GM20431 (cell line): ENCODE data around the gene RRP1.

ENCODE experiments used
- in situ Hi-C: fragments of 300-500 bp; cut with MseI, MboI; formaldehyde crosslinking; loops from one replicate; pipeline ENCODE4 v1.15.0; 2020; ENCODE audit warnings: low sequenced_read_pairs; ENCODE audit not compliant: unreplicated experiment

The RRP1 gene

DNA sequence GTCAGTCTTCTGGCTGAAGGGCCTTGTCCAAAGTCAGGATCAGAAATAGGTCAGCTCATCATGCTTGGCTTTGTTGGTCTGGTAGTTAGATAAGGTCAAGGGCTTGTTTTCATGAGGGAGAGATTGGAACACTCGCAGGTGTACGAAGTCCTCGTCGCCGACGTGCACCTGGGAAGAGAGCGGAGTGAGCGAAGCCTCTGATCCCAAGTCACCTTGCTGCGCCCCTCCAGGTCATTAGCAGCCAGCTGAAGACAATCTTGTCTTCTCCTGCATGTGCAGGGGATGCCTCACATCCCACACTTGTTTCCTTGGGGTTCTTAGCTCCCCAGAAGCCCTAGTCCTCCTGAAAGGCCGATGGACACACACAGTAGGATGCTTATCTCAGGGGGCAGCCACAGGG lies 15.2 kb upstream of the RRP1 start:
- in situ Hi-C loops: no loop called here

DNA sequence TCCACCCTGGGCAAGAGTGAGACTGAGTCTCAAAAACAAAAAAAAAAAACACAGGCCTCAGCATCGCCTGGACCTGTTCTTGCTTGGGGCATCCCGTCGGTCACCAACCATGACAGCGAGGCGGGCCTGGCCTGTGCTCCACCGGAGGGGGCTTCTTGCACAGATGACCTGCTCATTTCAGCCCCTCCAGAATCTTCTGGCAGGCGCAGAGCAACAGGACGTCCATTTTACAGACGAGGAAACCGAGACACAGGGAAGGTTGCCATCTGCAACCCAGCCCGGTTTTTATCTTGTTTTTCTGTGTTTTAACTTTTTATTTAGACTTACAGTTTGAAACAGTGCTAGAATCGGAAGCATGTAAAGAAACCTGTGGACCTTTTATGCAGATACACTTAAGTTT lies 14.2 kb upstream of the RRP1 start:
- in situ Hi-C loops: no loop called here

DNA sequence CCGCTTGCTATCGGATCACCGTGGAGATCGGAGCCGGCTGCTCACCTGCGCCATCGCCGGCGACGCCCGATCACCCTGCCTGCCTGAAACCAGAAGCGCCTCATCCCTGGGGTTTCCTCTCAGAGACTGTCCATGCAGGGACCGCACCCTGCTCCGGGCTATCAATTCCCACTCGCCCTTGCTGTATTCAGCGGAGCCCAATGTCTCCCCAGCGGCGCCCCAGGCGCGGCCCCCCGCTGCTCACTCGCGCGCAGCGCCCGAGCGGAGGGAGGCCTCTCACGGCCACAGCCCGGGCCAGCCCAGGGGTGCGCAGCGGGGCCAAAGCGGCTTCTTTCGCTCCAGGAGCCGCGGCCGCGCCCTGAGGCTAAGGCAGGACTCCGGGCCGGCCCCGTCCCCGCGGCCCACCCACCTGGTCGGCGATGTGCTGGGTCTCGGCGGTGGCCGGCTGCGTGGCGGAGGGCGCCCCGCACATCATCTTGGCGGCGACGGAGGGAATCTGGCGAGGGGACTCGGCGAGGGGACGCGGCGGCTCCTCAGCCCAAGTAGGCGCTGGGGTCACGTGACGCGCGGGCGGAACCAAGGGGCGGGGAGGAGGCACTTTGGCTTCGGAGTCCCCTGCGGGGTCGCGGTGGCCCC lies 13.5 kb upstream of the RRP1 start, which contains the start of gene CSTB:
TSS of gene CSTB (minus strand) at position 514 of the 636 bp plus-strand sequence. CDS start at position 475, 39 bp downstream.
- in situ Hi-C loops: no loop called here

DNA sequence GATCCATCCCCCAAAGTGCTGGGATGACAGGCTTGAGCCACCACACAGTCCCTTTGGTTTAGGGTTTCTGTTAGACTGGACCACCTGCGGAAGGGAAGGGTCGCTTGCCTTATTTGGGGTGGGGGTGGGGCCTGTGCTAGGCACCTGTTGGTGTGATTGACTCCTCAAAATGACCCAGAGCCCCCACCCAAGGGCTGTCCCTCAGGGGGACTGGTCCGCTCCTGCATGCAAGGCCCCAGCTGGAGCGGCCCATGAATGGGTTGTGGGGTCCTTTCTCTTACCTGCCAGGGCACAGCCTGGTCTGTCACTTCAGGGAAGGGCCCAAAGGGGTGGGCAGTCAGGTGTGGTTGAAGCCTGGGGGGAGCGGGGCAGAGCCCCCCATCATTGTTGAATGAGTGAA lies 11.4 kb upstream of the RRP1 start:
- in situ Hi-C loops: no loop called here

DNA sequence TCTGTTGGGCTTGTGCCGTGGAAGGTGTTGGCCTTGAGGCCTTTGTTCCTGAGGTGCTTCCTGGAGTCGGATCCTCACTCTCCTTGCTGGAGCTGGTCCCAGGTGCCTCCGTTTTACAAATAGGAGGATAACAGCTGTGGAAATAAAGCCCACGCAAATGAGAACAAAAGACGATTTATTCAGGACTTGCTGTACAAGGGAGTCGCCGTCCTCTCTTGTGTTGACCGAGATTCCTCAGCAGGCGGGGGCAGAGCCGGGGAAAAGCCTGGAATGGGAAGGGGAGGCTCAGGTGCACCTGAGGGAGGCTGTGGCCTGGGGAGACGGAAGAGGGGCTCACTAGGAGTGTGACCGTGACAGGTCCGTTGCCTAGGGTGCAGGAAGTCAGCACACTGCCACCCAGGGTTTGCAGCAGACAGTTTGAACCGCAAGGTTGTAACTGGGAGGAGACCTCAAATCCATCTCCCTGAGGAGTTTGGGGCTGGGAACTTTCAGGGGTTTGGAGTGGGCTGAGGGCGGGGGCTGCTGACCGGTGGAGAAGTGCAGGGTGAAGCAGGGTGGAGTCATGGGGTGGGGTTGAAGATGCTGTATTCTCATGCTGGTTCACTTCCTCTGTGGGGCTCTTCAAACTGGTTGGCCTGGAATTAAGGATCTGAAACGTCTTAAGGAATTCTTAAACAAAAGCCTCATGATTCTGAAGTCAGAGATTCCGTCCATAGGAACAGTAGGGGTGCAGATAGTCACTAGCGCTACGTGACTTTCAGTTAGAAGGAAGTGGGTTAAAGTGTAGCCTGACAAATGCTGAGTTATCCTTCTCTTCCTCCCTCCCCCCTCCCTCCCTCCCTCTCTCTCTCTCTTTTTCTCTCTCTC lies 10.7 kb upstream of the RRP1 start:
- in situ Hi-C loops: no loop called here

DNA sequence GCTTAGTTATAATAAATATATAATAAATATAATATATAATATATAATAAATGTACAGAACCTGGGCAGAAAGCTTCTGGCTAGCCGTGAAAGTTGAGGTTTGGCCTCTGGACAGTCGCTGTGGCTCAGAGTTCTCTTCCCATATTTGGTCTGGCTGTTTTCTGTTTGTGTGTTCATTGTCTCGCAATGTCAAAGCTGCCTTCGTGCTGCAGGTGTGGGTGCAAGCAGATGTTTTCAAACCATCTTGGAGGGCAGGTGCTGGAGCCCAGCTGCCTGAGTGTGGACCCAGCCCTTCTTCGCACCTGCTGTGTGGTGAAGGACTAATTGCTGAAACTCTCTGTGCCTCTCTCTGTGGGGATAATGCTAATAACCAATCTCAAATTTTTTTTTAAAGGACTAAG lies 9.7 kb upstream of the RRP1 start:
- in situ Hi-C loops: no loop called here

DNA sequence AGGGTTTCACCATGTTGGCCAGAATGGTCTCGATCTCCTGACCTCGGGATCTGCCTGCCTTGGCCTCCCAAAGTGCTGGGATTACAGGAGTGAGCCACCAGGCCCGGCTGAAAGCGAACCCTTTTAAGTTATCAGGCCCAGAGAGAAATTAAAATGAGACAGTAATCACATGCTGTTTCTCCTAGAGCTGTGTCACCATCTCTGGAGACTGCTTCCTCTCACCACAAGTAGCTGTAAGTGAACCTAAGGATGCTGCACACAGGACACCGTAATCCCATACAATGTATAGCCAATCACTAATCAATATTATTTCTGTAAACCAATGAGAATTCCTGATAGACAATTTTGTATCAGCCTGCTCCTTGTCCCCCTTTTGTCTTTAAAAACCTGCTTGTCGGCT lies 7.5 kb upstream of the RRP1 start:
- in situ Hi-C loops: no loop called here

DNA sequence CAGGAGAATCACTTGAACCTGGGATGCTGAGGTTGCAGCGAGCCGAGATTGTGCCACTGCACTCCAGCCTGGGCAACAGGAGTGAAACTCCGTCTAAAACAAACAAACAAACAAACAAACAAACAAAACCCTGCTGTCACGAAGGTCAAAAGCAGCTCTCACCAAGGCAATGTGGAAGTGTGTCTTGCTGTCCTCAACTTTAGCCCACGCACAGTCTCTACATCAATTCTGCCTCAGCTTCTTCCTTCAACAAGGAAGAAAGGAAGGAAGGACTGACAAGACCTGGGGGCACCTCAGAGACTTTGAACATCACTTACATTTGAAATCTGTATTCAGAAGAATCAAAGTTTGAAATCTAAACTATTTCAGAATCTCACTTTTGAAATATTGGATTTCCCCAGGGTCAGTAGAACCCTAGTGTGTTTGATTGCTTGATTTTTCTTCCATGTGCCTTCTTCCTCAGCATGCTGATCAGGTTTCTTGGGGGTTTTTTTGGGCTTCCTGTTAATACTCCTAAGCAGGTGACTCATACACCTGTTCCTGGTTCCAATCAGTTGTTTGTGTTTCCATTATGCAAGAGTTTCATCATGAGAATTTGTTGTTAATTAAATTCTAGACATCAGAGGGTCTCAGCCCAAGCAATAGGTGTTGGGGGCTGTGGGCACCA lies 6.8 kb upstream of the RRP1 start:
- in situ Hi-C loops: no loop called here

DNA sequence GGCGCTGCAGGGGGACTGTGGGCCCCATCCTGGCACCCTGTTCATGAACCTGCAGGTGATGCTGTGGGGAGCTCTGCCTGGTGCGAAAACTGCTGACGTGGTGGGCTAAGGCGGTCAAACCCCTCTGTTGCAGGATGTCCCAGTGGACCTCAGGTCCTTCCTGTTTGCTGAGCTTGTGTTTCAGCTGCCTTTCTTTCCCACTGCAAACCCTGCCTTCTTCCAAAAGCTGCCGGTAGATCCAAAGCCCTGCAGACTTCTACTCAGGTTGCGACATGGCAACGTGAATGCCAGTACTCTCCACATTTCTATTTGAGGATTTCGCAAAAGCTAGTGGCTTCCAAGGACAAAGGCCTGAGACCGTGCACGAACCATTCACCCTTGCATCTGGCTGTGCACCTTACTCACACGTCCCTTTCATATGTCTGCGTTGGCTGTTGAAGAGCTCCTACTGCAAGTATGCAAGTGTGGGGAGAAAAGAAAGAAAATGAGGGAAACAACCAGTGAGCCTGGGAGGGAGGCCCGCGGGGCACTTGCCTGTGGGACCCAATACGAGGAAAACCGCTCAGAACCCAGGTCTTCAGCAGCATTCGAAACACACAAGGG lies 6.2 kb upstream of the RRP1 start:
- in situ Hi-C loops: no loop called here

DNA sequence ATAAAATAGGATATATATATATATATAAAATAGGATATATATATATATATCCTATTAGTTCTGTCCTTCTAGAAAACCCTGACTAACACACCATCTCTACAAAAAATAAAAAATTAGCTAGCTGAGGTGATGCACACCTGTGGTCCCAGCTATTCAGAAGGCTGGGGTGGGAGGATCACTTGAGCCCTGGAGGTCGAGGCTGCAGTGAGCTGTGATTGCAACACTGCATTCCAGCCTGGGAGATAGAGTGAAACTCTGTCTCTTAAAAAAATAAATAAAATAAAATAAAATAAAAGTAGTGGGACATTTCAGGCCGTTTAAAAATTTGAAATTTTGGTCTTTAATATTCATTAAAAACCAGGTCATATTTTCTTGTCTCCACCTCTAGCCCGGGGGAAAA lies 4.2 kb upstream of the RRP1 start:
- in situ Hi-C loops: no loop called here

DNA sequence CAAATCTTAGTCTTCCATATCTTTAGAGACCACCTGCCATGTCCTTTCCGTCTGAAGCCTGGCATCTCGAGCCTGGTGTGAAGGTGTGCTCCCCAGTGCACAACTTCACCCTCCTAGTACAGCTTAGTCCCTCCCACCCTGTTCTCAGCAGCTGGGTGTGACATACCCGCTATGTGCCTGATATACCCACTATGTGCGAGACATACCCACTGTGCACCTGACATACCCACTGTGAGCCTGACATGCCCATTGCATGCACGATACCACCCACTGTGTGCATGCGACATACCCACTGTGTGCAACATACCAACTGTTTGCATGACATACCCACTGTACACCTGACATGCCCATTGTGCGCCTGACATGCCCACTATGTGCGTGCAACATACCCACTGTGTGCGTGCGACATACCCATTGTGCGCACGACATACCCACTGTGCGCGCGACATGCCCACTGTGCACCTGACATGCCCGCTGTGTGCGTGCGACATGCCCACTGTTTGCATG lies 3.0 kb upstream of the RRP1 start:
- in situ Hi-C loops: no loop called here

DNA sequence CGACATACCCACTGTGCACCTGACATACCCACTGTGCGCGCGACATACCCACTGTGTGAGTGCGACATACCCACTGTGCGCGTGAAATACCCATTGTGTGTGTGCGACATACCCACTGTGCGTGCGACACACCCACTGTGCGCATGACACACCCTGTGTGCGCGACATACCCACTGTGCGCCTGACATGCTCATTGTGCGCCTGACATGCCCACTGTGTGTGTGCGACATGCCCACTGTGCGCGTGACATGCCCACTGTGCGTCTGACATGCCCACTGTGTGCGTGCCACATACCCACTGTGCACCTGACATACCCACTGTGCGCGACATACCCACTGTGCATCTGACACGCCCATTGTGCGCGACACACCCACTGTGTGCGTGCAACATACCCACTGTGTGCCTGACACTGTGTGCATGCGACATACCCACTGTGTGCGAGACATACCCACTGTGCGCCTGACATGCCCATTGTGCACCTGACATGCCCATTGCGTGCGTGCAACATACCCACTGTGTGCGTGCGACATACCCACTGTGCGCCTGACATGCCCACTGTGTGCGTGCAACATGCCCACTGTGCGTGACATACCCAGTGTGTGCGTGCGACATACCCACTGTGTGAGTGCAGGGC lies 2.5 kb upstream of the RRP1 start:
- in situ Hi-C loops: no loop called here

DNA sequence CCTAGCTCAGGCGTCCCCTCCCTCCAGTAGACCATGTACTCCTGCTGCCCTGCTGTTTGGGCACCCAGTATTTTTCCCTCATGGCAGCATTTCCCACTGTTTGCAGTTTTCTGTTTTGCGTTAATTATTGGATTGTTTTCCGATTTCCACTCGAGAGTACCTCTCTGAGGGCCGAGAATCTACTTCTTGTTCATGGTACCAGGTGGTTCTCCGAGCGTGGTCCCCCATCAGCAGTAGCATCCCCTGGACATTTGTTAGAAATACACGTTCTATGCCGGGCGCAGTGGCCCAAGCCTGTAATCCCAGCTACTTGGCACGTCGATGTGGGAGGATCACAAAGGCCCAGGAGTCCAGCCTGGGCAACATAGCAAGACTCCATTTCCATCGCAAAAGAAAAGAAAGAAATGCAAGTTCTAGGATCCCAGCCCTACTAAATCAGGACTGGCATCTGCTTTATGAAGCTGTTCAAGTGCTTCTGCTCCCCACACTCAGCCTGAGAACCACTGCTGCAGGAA lies 690 bp downstream of the RRP1 start:
- in situ Hi-C loops: no loop called here

DNA sequence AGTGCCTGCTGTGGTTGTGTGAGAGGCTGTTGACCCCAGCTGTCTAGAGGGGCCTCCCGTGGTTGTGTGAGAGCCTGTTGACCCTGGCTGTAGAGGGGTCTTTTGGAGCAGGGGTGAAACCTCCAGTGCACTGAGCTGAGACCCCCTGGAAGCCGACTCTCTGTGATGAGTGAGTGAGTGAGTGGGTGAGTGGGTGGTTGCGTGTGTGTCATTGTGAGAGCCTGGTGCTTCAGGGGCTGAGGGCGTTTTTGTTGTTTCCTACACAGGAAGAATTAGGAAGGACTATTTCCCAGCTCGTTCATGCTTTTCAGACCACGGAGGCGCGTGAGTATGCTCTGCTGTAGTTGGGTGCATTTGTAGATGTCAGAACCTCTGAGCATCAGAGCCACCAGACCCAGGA lies 3.0 kb downstream of the RRP1 start:
- in situ Hi-C loops: no loop called here

DNA sequence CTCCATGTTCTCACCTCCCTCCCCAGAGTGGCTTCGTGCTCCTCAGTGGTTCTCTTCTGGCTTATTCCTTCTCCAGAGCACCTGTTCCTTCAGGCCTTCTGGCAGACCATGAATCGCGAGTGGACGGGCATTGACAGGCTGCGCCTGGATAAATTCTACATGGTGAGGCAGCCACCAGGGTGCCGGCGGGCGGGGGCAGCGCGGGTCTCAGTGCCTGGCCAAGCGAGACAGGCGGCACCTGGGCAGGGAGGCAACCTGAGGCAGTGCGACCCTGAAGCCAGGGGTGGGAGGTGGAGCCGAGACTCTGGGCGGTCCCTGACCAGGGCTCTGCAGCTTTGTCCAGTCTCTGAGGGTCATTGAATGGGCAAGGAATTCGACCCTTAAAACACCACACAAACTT lies 3.9 kb downstream of the RRP1 start:
- in situ Hi-C loops: no loop called here

DNA sequence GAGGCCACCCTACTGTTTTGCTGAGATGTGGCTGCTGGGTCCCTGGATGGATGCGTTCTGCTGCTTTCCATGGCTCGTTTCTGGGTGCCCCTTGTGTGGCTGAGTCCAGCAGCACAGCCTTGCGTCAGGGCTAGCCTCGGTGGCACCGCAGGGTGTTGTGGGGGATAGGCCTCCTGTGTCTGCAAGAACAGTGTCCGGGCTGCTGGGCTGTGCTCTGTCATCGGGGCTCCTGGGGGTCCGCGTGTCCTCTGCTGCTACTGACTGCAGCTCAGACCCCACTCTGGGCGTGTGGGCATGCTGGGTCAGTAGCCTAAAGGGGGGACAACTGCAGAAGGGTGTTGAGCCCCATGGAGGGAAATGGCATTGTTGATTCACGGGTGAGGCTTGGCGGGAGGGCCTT lies 4.9 kb downstream of the RRP1 start:
- in situ Hi-C loops: no loop called here

DNA sequence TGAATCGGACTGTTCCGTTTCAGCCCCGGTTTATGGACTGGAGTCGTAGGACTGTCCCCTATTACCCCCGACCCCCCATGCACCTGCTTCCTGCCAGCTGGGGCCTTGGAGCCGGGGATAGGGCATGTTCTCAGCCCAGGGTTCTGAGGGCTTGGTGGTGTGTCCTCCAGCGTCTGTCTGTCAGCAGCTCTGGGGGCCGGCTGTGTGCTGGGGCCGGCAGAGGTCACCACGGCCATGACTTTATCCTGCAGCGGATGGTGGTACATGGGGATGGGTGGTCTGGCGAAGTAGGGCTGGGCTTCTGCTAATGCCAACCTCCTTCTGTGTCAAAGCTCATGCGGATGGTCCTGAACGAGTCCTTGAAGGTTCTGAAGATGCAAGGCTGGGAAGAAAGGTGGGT lies 5.5 kb downstream of the RRP1 start:
- in situ Hi-C loops: no loop called here

DNA sequence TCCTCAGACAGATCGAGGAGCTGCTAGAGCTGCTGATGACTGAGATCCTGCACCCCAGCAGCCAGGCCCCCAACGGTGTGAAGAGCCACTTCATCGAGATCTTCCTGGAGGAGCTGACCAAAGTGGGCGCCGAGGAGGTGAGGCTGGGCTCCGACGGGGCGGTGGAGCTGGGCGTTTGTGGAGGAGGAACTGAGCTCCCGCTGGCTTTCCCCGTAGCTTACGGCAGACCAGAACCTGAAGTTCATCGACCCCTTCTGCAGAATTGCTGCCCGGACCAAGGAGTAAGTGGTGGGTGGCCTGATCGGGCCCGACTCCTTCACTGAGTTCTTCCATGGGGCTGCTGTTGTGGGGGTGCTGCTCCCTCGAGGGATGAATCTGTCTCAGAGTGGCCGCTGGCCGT lies 8.0 kb downstream of the RRP1 start:
- in situ Hi-C loops: no loop called here

DNA sequence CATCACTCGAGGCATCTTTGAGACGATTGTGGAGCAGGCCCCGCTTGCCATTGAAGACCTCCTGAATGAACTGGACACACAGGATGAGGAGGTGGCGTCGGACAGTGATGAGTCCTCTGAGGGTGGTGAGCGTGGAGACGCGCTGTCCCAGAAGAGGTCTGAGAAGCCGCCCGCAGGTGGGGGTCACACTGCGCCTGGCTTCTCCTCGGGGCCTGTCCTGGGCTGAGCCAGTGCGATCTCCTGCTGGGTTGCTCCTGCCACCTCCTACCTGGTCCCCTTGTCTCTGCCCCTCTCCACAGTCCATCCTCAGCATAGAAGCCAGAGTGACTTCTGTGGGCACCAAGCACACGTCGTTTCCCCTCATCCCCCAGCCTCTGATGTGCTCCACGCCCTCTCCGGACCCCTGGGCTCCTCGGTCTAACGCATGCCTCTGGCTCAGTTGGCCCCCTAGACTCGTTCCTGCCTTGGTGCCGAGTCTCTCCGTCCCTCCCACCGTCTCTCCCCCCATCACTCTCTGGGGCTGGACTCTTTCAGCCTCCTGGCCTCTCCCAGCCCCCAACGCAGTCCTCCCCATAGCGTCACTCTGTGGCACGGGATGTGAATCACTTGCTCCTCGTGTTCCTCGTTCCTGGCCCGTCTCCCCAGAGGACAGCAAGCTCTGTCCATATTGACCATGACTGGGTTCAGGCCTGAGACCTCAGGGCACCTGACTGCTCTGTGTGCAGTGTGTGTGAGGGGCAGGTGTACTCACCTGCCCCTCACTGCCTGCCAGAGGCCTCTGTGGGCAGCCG lies 8.7 kb downstream of the RRP1 start:
- in situ Hi-C loops: no loop called here
